Peyer's patch (tissue), 4 donors: ENCODE results near the gene ASPSCR1.

Experiments used
- POLR2A ChIP-seq, 2 donors: fragments of 450-650 bp; IDR thresholded peaks; one replicate each; pipeline ENCODE4 v1.5.1; 2017; ENCODE audit warnings: antibody characterized with exemption in 2 of 2, mild to moderate bottlenecking in 2 of 2, moderate library complexity in 2 of 2
- TF ChIP-seq, protein P1 (sequence below), 6 experiments: fragments of 450-650 bp in 4 of 6; fragments of 200-600 bp in 2 of 6; sonication (generic) in 1 of 6; IDR thresholded peaks; one replicate each; pipeline ENCODE4 v1.5.1; 2017 to 2019; ENCODE audit warnings: antibody characterized with exemption in 6 of 6, mild to moderate bottlenecking in 3 of 6, moderate library complexity in 1 of 6

DNA sequence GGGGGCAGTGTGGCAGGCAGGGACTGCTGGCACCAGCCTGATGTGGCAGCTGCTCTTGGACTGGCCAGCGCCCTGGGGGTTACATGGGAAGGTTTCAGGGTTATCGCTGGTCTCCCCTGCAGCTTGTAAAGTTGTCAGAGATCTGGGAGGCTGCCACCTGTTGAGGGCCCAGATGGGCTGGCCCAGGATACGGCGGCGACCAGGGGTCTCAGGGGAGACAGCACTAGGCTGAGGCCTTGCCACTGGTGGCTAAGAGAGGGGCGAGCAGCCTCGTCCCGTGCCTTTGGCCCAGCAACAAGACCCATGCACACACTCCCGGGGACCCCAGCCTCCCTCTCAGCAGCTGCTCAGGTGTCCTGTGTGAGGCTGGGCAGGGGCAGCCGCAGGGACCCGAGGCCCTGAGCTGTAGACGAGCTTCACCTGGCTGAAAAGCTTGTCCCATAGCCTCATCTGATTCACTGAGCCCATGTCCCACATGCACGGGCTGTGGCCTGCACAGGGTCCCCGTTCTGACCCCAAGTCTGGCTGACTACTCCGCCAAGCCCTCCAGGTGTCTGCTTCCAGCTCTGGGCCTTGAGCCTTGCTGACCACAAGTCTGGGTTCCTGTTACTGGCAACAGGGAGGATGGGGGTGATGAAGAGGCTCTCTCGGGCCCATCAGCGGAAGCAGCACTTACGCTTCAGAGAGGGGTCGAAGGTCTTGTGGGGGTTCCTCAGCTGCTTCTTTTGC, 82.0 kb downstream of the ASPSCR1 start:
- TF ChIP-seq, protein P1, sequence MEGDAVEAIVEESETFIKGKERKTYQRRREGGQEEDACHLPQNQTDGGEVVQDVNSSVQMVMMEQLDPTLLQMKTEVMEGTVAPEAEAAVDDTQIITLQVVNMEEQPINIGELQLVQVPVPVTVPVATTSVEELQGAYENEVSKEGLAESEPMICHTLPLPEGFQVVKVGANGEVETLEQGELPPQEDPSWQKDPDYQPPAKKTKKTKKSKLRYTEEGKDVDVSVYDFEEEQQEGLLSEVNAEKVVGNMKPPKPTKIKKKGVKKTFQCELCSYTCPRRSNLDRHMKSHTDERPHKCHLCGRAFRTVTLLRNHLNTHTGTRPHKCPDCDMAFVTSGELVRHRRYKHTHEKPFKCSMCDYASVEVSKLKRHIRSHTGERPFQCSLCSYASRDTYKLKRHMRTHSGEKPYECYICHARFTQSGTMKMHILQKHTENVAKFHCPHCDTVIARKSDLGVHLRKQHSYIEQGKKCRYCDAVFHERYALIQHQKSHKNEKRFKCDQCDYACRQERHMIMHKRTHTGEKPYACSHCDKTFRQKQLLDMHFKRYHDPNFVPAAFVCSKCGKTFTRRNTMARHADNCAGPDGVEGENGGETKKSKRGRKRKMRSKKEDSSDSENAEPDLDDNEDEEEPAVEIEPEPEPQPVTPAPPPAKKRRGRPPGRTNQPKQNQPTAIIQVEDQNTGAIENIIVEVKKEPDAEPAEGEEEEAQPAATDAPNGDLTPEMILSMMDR (IDR thresholded peaks at IDR 0.05): no peak
- no peak for TF ChIP-seq POLR2A (IDR thresholded peaks at IDR 0.05)
